ENCODE results near the gene URI1.

The URI1 gene

GRCh38 chr19:30023330-30023729 lies 81.3 kb downstream of the URI1 start:
- DNase-seq (ENCODE audit: low read depth), result no peak
- no peak overlapping the region for H3K4me3 ChIP-seq (ENCODE audit: low read length)

GRCh38 chr19:30024091-30024490 lies 82.1 kb downstream of the URI1 start:
- DNase-seq (ENCODE audit: low read depth), result no peak
- TF ChIP-seq CTCF (conservative IDR thresholded peaks at IDR 0.05; ENCODE audit: low read length), result no peak
- no peak overlapping the region for H3K4me3 ChIP-seq (ENCODE audit: low read length)

More at GRCh38 chr19:30023330-30023729, 81.3 kb downstream of the URI1 start:
- no peak for TF ChIP-seq CTCF (conservative IDR thresholded peaks at IDR 0.05; ENCODE audit: low read length)

GRCh38 chr19:30026933-30027332 lies 84.9 kb downstream of the URI1 start:
- no peak for DNase-seq (ENCODE audit: low read depth)
- no peak overlapping the region for H3K4me3 ChIP-seq (ENCODE audit: low read length)
- TF ChIP-seq CTCF (conservative IDR thresholded peaks at IDR 0.05; ENCODE audit: low read length), result no peak

GRCh38 chr19:30028118-30028991 lies 86.3 kb downstream of the URI1 start:
- no peak for TF ChIP-seq CTCF (conservative IDR thresholded peaks at IDR 0.05; ENCODE audit: low read length)
- no peak for DNase-seq (ENCODE audit: low read depth)
- no peak overlapping the region for H3K4me3 ChIP-seq (ENCODE audit: low read length)

GRCh38 chr19:30028992-30029343 lies 86.9 kb downstream of the URI1 start:
- DNase-seq (ENCODE audit: low read depth), result no peak
- no peak overlapping the region for H3K4me3 ChIP-seq (ENCODE audit: low read length)
- no peak for TF ChIP-seq CTCF (conservative IDR thresholded peaks at IDR 0.05; ENCODE audit: low read length)

- no peak for DNase-seq (ENCODE audit: low read depth)
- H3K4me3 ChIP-seq (ENCODE audit: low read length), result no peak overlapping the region
- no peak for TF ChIP-seq CTCF (conservative IDR thresholded peaks at IDR 0.05; ENCODE audit: low read length)
Observed at GRCh38 chr19:30029721-30030510, 87.9 kb downstream of the URI1 start.

All from AG10803 (cell line).